Mammary epithelial cell (primary cell): ENCODE measurements around the gene SGMS2.

Source experiments
- CTCF ChIP-seq, 2 donors: IDR thresholded peaks in 1 of 2; conservative IDR thresholded peaks in 1 of 2; 2 replicates each; pipeline ENCODE4 v1.5.1; 2011 to 2012; ENCODE audit warnings: inconsistent platforms in 2 of 2, low read length in 2 of 2, mild to moderate bottlenecking in 2 of 2, control low read depth in 1 of 2, low read depth in 1 of 2; ENCODE audit not compliant: insufficient read depth in 1 of 2; ENCODE audit errors: extremely low read depth in 1 of 2
- EZH2 ChIP-seq: IDR thresholded peaks from 2 replicates; pipeline ENCODE4 v1.6.1; 2012; ENCODE audit warnings: low read length, inconsistent platforms, borderline replicate concordance

GRCh38 chr4:107808572-107808971 lies 16.2 kb upstream of the SGMS2 start:
- TF ChIP-seq EZH2 (no peak), CTCF (conservative IDR thresholded peaks at IDR 0.05 in 1 of 2, IDR thresholded peaks at IDR 0.05 in 1 of 2; ENCODE audit: extremely low read depth in 1 of 2, insufficient read depth in 1 of 2, low read depth in 1 of 2, low read length in 2 of 2) (no peak)
